ENCODE results near the gene NFE2L2. TPM values are rescaled to one million over a fixed set of nuclear protein-coding genes. Genes with fewer than 3 reads are reported as not detected.

NFE2L2 gene
- total RNA-seq, 1 donor from 2014 or later, result 83.3 TPM

DNA sequence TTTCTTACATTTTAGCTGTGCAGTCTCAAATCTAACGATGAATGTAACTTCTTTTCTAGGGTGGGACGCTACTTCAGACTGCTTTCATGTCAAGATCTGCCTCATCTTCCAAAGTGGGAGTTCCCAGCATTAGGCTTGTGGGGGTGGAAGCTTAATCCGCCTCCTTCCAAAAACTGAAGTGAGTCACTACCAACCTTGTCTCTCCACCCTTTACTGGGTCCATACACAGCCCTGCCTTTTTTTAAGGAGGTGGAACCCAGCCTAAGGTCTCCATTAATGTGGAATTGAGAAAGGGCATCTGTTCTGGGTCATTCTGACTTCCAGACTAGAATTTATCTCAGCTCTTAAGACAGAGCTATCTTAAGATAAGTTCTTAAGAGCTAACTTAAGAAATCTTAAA, 42.0 kb upstream of the NFE2L2 start:
- H3K9me3 Mint-ChIP-seq (ENCODE audit: unreplicated experiment), result no peaks in the 10 kb centered on the region
- H3K4me1 Mint-ChIP-seq (ENCODE audit: low read depth, unreplicated experiment), result no peaks in the 10 kb centered on the region
- FAIRE-seq (no peak), DNase-seq (ENCODE audit: low read depth) (no peak)
- H3K27ac ChIP-seq (ENCODE audit: low read depth, low read length), result no peak overlapping the region
- no peaks in the 10 kb centered on the region for H3K9me3 ChIP-seq (ENCODE audit: insufficient read depth, low read depth, low read length)
- H3K4me1 ChIP-seq (ENCODE audit: insufficient read depth, low read length), result no peaks in the 10 kb centered on the region
- H3K79me2 ChIP-seq (ENCODE audit: insufficient read depth, low read length), result no peaks in the 10 kb centered on the region
- no peak overlapping the region for H3K4me2 ChIP-seq (ENCODE audit: low read length)
- TF ChIP-seq CTCF (IDR thresholded peaks at IDR 0.05; ENCODE audit: insufficient read depth, low read depth, low read length), result no peak
- no peak for TF ChIP-seq EZH2 (IDR thresholded peaks at IDR 0.05; ENCODE audit: insufficient read depth, low read length)
- no peak overlapping the region for H3K4me3 Mint-ChIP-seq (ENCODE audit: unreplicated experiment)
- H3K27me3 ChIP-seq (ENCODE audit: insufficient read depth, low read length), result no peaks in the 10 kb centered on the region
- no peaks in the 10 kb centered on the region for H3K27me3 Mint-ChIP-seq (ENCODE audit: low read depth, unreplicated experiment)
- no peak overlapping the region for H3K27ac Mint-ChIP-seq (ENCODE audit: unreplicated experiment)
- no peak overlapping the region for H3K9ac ChIP-seq (ENCODE audit: low read length)
- H3K36me3 Mint-ChIP-seq (ENCODE audit: low read depth, unreplicated experiment), result peaks cover 1% of the 10 kb centered on the region
- H3K4me3 ChIP-seq (ENCODE audit: insufficient read depth, low read depth, low read length), result no peak overlapping the region
- no peaks in the 10 kb centered on the region for H4K20me1 ChIP-seq (ENCODE audit: insufficient read depth, low read length)
- no peaks in the 10 kb centered on the region for H3K36me3 ChIP-seq (ENCODE audit: insufficient read depth, low read length)
- no peak overlapping the region for H2AFZ ChIP-seq (ENCODE audit: low read depth, low read length)

GRCh38 chr2:177303939-177304338, 39.4 kb upstream of the NFE2L2 start:
- Histone ChIP-seq H3K4me1 (ENCODE audit: insufficient read depth, low read length) (no peaks in the 10 kb centered on the region), H2AFZ (ENCODE audit: low read depth, low read length) (no peak overlapping the region), H3K4me2 (ENCODE audit: low read length) (no peak overlapping the region), H3K9ac (ENCODE audit: low read length) (no peak overlapping the region), H3K36me3 (ENCODE audit: insufficient read depth, low read length) (no peaks in the 10 kb centered on the region), H3K4me3 (ENCODE audit: insufficient read depth, low read depth, low read length) (no peak overlapping the region), H3K9me3 (ENCODE audit: insufficient read depth, low read depth, low read length) (no peaks in the 10 kb centered on the region), H3K79me2 (ENCODE audit: insufficient read depth, low read length) (no peaks in the 10 kb centered on the region), H3K27ac (ENCODE audit: low read depth, low read length) (no peak overlapping the region), H4K20me1 (ENCODE audit: insufficient read depth, low read length) (no peaks in the 10 kb centered on the region), H3K27me3 (ENCODE audit: insufficient read depth, low read length) (no peaks in the 10 kb centered on the region)
- H3K36me3 Mint-ChIP-seq (ENCODE audit: low read depth, unreplicated experiment), result peaks cover 1% of the 10 kb centered on the region
- FAIRE-seq (no peak), DNase-seq (ENCODE audit: low read depth) (no peak)
- H3K27me3 Mint-ChIP-seq (ENCODE audit: low read depth, unreplicated experiment), result no peaks in the 10 kb centered on the region
- TF ChIP-seq EZH2 (IDR thresholded peaks at IDR 0.05; ENCODE audit: insufficient read depth, low read length) (no peak), CTCF (IDR thresholded peaks at IDR 0.05; ENCODE audit: insufficient read depth, low read depth, low read length) (no peak)
- no peak overlapping the region for H3K27ac Mint-ChIP-seq (ENCODE audit: unreplicated experiment)
- H3K4me3 Mint-ChIP-seq (ENCODE audit: unreplicated experiment), result no peak overlapping the region
- H3K4me1 Mint-ChIP-seq (ENCODE audit: low read depth, unreplicated experiment), result no peaks in the 10 kb centered on the region
- H3K9me3 Mint-ChIP-seq (ENCODE audit: unreplicated experiment), result no peaks in the 10 kb centered on the region

DNA sequence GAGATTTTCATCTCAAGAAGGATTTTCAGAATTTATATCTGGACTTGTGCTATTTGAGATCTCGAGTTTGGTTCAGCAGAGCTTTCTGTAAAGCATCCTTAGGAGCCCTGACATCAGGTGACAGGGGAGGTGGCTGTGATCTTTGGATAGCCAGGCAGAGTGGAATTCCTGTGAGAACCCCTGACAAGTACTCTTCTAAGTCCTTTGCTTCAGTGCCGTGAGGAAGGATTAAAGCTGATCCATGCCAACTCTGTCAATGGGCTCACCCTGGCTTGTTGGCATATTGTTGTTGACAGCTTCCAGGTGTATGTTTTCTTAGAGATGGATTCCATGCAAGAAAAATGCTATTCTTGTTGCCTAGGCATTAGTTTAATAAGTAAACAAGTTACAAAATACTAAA, 38.0 kb upstream of the NFE2L2 start:
- no peak overlapping the region for H3K4me3 ChIP-seq (ENCODE audit: insufficient read depth, low read depth, low read length)
- no peaks in the 10 kb centered on the region for H4K20me1 ChIP-seq (ENCODE audit: insufficient read depth, low read length)
- H3K9ac ChIP-seq (ENCODE audit: low read length), result no peak overlapping the region
- no peaks in the 10 kb centered on the region for H3K36me3 ChIP-seq (ENCODE audit: insufficient read depth, low read length)
- no peak for FAIRE-seq
- no peak overlapping the region for H3K4me2 ChIP-seq (ENCODE audit: low read length)
- Mint-ChIP-seq H3K4me1 (ENCODE audit: low read depth, unreplicated experiment) (no peaks in the 10 kb centered on the region), H3K9me3 (ENCODE audit: unreplicated experiment) (no peaks in the 10 kb centered on the region), H3K27me3 (ENCODE audit: low read depth, unreplicated experiment) (no peaks in the 10 kb centered on the region), H3K27ac (ENCODE audit: unreplicated experiment) (no peak overlapping the region), H3K36me3 (ENCODE audit: low read depth, unreplicated experiment) (peaks cover 1% of the 10 kb centered on the region), H3K4me3 (ENCODE audit: unreplicated experiment) (no peak overlapping the region)
- no peaks in the 10 kb centered on the region for H3K27me3 ChIP-seq (ENCODE audit: insufficient read depth, low read length)
- H2AFZ ChIP-seq (ENCODE audit: low read depth, low read length), result no peak overlapping the region
- no peak overlapping the region for H3K27ac ChIP-seq (ENCODE audit: low read depth, low read length)
- no peaks in the 10 kb centered on the region for H3K9me3 ChIP-seq (ENCODE audit: insufficient read depth, low read depth, low read length)
- no peak for DNase-seq (ENCODE audit: low read depth)
- no peaks in the 10 kb centered on the region for H3K79me2 ChIP-seq (ENCODE audit: insufficient read depth, low read length)
- H3K4me1 ChIP-seq (ENCODE audit: insufficient read depth, low read length), result no peaks in the 10 kb centered on the region
- TF ChIP-seq CTCF (IDR thresholded peaks at IDR 0.05; ENCODE audit: insufficient read depth, low read depth, low read length) (no peak), EZH2 (IDR thresholded peaks at IDR 0.05; ENCODE audit: insufficient read depth, low read length) (no peak)

Data from astrocyte (in vitro differentiated cells and primary cell).